Aorta (tissue), 5 donors: ENCODE data around the gene GJD4. TPM values are rescaled to one million over a fixed set of nuclear protein-coding genes. Genes with fewer than 3 reads are reported as not detected.

Experiments used
- ATAC-seq: fragments of 200-7000 bp; cut with Tn5 transposase; one replicate; pipeline ENCODE4 v1.9.1; 2022; ENCODE audit warnings: moderate library complexity; ENCODE audit not compliant: low FRiP score
- DNase-seq, 2 donors: peaks; one replicate each; pipeline ENCODE4 v3.0.0-alpha.2; 2020
- H3K27ac ChIP-seq, 2 donors: one replicate each; pipeline ENCODE4 v1.5.1; 2013; ENCODE audit warnings: low read length in 2 of 2, mild to moderate bottlenecking in 2 of 2, moderate library complexity in 2 of 2, control low read depth in 1 of 2, inconsistent platforms in 1 of 2, low read depth in 1 of 2
- H3K27me3 ChIP-seq, 2 donors: one replicate each; pipeline ENCODE4 v1.6.1; 2013; ENCODE audit warnings: control low read depth in 1 of 2, low read length in 1 of 2, mild to moderate bottlenecking in 1 of 2, moderate library complexity in 1 of 2; ENCODE audit not compliant: insufficient read depth in 2 of 2, control insufficient read depth in 1 of 2
- H3K36me3 ChIP-seq, 2 donors: one replicate each; pipeline ENCODE4 v1.6.1; 2013; ENCODE audit warnings: control low read depth in 1 of 2, low read length in 1 of 2, mild to moderate bottlenecking in 1 of 2; ENCODE audit not compliant: insufficient read depth in 2 of 2, control insufficient read depth in 1 of 2
- H3K4me1 ChIP-seq, 2 donors: one replicate each; pipeline ENCODE4 v1.6.1; 2013; ENCODE audit warnings: low read length in 2 of 2, control low read depth in 1 of 2, mild to moderate bottlenecking in 1 of 2, moderate library complexity in 1 of 2; ENCODE audit not compliant: insufficient read depth in 2 of 2, control insufficient read depth in 1 of 2
- H3K4me3 ChIP-seq, 2 donors: one replicate each; pipeline ENCODE4 v1.5.1; 2013; ENCODE audit warnings: low read length in 2 of 2, control low read depth in 1 of 2, mild to moderate bottlenecking in 1 of 2
- H3K9me3 ChIP-seq: one replicate; pipeline ENCODE4 v1.6.1; 2013; ENCODE audit warnings: mild to moderate bottlenecking, low read length; ENCODE audit not compliant: control insufficient read depth
- WGBS, 2 donors: extraction: QIAGEN DNeasy Blood & Tissue Kit; methylation state at CpG; one replicate each; pipeline ENCODE4 v1.1.7; 2013; 5-methylcytosine and 5-hydroxymethylcytosine counted together
- intact Hi-C, 2 donors: fragments of 100-400 bp; cut with DNase I; formaldehyde crosslinking; loops; one replicate each; pipeline versions ENCODE4 v1.14.2 to v1.15.0; 2022
- polyA plus RNA-seq, 2 donors: library from polyadenylated mRNA; stranded (reverse); fragments of 200-250 nt; gene quantifications; one replicate each; pipeline ENCODE4 v1.2.3, GENCODE V29; 2013
- total RNA-seq, 2 donors: library from RNA; stranded (reverse); fragmentation: NEBNext Ultra II Directional; extraction: Animal tissue kit (Norgen Biotek cat#: 25700); gene quantifications; one replicate each; pipeline ENCODE4 v1.2.1, GENCODE V29; 2021
- donor health status: healthy with polysubstance abuse.
- donor health status: Bipolar disorder and iron deficiency.
- donor health status: DM: no; HTN: no; CAD: no.
- donor health status: DM: no; HTN: no; CAD: no.
- donor health status: DM: yes; HTN: yes; CAD: no.

The GJD4 gene
- total and polyA plus RNA-seq, 4 donors, result not detected

- H3K27ac ChIP-seq, result no peak overlapping the region
- intact Hi-C loops, result no loop called here
- H3K27me3 ChIP-seq, result no peaks in the 10 kb centered on the region
- H3K4me3 ChIP-seq, result no peak overlapping the region
- DNase-seq (no peak), ATAC-seq (no peak)
- WGBS, 2 donors, result 96 to 97% methylated on average over 9 of the region's 9 CpGs
- no peaks in the 10 kb centered on the region for H3K4me1 ChIP-seq
- peaks cover 0 to 1% of the 10 kb centered on the region in 2 donors for H3K36me3 ChIP-seq
- H3K9me3 ChIP-seq, result no peaks in the 10 kb centered on the region
Measured at GRCh38 chr10:35575640-35576039, 29.5 kb upstream of the GJD4 start.

DNA sequence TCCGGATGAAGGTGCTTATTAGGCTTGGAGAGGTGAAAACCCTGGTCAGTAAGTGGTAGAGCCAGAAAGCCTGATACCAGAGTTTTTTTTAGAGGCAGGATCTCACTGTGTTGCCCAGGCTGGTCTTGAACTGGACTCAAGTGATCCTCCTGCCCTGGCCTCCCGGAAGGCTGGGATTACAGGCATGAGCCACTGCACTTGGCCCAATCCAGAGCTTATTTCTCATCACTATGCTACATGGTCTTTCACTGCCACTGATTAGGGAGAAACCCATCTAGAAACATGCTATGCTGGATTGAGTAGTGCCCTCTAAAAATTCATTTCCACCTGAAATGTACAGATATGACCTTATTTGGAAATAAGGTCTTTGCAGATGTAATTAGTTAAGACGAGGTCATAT, 28.4 kb upstream of the GJD4 start:
- no peak overlapping the region for H3K27ac ChIP-seq
- H3K36me3 ChIP-seq, result peaks cover 0 to 1% of the 10 kb centered on the region in 2 donors
- DNase-seq (no peak), ATAC-seq (no peak)
- H3K9me3 ChIP-seq, result no peaks in the 10 kb centered on the region
- H3K4me3 ChIP-seq, result no peak overlapping the region
- H3K27me3 ChIP-seq, result no peaks in the 10 kb centered on the region
- H3K4me1 ChIP-seq, result no peaks in the 10 kb centered on the region
- intact Hi-C loops, result no loop called here
- WGBS, 2 donors, result 98 to 99% methylated on average over 3 of the region's 3 CpGs

GRCh38 chr10:35577926-35578617, 27.1 kb upstream of the GJD4 start:
- Histone ChIP-seq H3K27me3 (no peaks in the 10 kb centered on the region), H3K27ac (no peak overlapping the region), H3K4me3 (no peak overlapping the region), H3K4me1 (no peaks in the 10 kb centered on the region), H3K9me3 (no peaks in the 10 kb centered on the region), H3K36me3 (no peaks in the 10 kb centered on the region)
- intact Hi-C loops, result no loop called here
- no peak for DNase-seq
- WGBS, 2 donors, result 20 to 22% methylated on average over 7 of the region's 7 CpGs
- no peak for ATAC-seq

DNA sequence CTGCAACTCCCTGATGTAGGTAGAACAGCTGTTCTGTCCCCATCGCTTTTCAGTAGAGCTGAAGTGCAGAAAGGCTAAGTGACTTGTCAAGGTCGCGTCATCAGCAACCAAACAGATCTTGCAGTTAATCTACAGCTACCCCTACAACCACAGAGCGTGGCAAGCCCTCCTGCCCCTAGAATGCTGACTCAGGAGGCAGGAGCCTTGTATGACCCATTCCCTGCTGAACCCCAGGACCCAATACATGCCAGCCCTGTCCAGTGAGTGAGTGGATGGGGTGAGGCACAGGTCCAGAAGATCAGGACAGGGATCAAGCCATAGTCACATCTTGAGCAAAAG, 26.6 kb upstream of the GJD4 start:
- Histone ChIP-seq H3K27ac (no peak overlapping the region), H3K9me3 (no peaks in the 10 kb centered on the region), H3K36me3 (no peaks in the 10 kb centered on the region), H3K27me3 (no peaks in the 10 kb centered on the region), H3K4me3 (no peak overlapping the region), H3K4me1 (no peaks in the 10 kb centered on the region)
- intact Hi-C loops, result no loop called here
- DNase-seq, result no peak
- WGBS, 2 donors, result 84 to 90% methylated on average over 4 of the region's 4 CpGs
- ATAC-seq, result no peak

GRCh38 chr10:35579116-35579515, 26.0 kb upstream of the GJD4 start:
- no peak overlapping the region for H3K27ac ChIP-seq
- WGBS, 2 donors, result 84 to 86% methylated on average over 3 of the region's 3 CpGs
- intact Hi-C loops, result no loop called here
- no peaks in the 10 kb centered on the region for H3K9me3 ChIP-seq
- ATAC-seq (no peak), DNase-seq (no peak)
- no peaks in the 10 kb centered on the region for H3K4me1 ChIP-seq
- H3K4me3 ChIP-seq, result no peak overlapping the region
- no peaks in the 10 kb centered on the region for H3K27me3 ChIP-seq
- no peaks in the 10 kb centered on the region for H3K36me3 ChIP-seq

DNA sequence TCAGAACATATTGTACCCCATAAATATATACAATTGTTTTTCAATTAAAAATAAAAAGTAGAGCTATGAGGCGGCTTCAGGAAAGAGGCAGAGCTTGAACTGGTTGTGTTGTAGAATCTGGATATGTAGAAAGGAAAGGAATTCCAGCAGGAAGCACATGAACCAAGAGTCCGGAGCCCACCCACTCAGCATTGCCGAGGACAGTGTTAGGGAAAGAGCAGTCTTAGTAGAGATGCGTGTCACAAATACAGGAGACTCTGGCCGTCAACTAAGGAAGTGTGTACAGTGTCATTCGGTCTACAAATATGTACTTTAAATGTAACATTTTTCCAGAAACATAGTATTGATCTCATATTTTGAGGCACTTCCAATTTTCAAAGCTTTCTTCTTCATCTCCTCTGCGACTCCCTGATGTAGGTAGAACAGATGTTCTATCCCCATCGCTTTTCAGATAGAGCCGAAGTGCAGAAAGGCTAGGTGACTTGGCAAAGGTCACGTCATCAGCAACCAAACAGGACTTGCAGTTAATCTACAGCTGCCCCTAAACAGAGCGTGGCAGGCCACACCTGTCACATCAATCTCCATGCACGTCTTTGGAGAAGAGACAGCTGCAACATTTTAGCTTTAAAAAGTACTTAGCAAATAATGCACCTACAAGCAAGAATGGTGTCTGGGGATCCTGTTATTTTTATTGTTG, 25.3 kb upstream of the GJD4 start:
- H3K27me3 ChIP-seq, result no peaks in the 10 kb centered on the region
- 82 to 85% methylated on average over 12 of the region's 12 CpGs for WGBS, 2 donors
- ATAC-seq, result no peak

DNA sequence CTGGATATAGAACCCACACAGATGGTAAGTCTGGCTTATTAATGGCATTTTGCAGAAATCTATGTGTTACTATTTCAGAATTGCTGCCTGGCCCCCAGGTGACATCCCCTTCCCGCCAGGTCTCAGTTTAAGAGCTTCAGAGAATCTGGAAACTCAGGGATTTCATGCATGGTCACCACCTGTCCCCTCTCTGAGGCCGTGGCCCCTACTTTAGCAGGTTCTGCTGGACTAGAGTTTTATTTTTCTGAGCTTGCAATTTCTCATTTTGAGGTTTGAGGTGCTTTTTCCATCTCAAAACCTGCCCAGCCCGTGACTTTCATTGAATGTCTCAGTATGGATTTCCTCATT, 24.7 kb upstream of the GJD4 start:
- Histone ChIP-seq H3K36me3 (no peaks in the 10 kb centered on the region), H3K27me3 (no peaks in the 10 kb centered on the region), H3K9me3 (no peaks in the 10 kb centered on the region), H3K4me1 (no peaks in the 10 kb centered on the region), H3K27ac (no peak overlapping the region), H3K4me3 (no peak overlapping the region)
- 91 to 94% methylated on average over 3 of the region's 3 CpGs for WGBS, 2 donors
- intact Hi-C loops, result no loop called here
- DNase-seq (no peak), ATAC-seq (no peak)

More for the DNA sequence above, 25.3 kb upstream of the GJD4 start:
- no peak for DNase-seq
- intact Hi-C loops, result no loop called here
- no peaks in the 10 kb centered on the region for H3K4me1 ChIP-seq
- no peak overlapping the region for H3K4me3 ChIP-seq
- H3K27ac ChIP-seq, result no peak overlapping the region
- H3K9me3 ChIP-seq, result no peaks in the 10 kb centered on the region
- no peaks in the 10 kb centered on the region for H3K36me3 ChIP-seq

DNA sequence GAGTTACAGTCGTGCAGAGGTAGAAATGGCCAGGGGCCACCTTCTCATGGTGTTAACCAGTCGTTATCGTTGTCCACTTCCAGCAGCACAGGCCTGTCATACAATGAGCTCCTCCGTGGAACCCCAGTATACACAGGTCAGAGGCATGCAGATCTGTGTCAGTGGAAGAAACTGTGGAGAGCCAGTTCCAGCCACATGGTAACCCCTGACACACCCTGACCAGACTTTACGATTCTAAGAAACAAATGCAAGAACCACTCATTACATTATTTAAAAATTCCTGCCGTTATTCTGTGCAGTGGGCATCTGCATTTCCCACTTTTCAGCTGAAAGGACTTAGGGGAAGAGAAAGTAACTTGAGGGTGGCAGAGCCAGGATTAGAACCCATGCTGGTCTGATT, 23.5 kb upstream of the GJD4 start:
- no peak for ATAC-seq
- WGBS, 2 donors, result 88 to 90% methylated on average over 6 of the region's 6 CpGs
- Histone ChIP-seq H3K4me3 (no peak overlapping the region), H3K4me1 (no peaks in the 10 kb centered on the region), H3K9me3 (no peaks in the 10 kb centered on the region), H3K27ac (no peak overlapping the region), H3K36me3 (no peaks in the 10 kb centered on the region), H3K27me3 (no peaks in the 10 kb centered on the region)
- DNase-seq, result no peak
- intact Hi-C loops, result no loop called here

DNA sequence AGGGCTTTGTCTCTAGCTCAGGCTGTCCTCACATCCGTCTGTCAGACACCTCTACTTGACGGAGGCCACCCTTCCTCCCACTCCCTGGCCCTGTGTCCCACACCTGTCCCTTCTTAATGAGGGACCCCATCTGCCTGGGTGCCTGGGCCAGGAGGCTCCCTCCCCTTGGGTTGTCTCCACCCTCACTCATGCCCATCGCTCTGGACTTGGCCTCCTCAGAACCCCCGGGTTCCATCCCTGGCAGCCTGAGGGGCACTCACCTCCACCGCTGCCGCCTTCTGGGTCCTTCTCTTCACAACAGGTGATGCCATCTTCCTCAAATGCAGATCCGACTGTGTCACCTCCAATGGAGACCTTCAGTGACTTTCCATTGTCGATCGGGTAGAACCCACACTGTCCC, 20.2 kb upstream of the GJD4 start:
- H3K9me3 ChIP-seq, result no peaks in the 10 kb centered on the region
- no peaks in the 10 kb centered on the region for H3K4me1 ChIP-seq
- ATAC-seq (no peak), DNase-seq (no peak)
- H3K27ac ChIP-seq, result no peak overlapping the region
- no peaks in the 10 kb centered on the region for H3K36me3 ChIP-seq
- no peaks in the 10 kb centered on the region for H3K27me3 ChIP-seq
- WGBS, 2 donors, result 97 to 100% methylated on average over 9 of the region's 9 CpGs
- no peak overlapping the region for H3K4me3 ChIP-seq
- intact Hi-C loops, result no loop called here
